ENCODE measurements around the gene CENPX.

CENPX gene

GRCh38 chr17:82053556-82054263, 31.0 kb upstream of the CENPX start:
- H3K4me3 ChIP-seq (ENCODE audit: low read length) = peak overlapping the region; percentile 80; the same call in 1 of the 2 replicates
- DNase-seq (ENCODE audit: low read depth) = no peak
- no peak for TF ChIP-seq CTCF (conservative IDR thresholded peaks at IDR 0.05; ENCODE audit: low read length)

GRCh38 chr17:82053130-82053529, 30.5 kb upstream of the CENPX start:
- H3K4me3 ChIP-seq (ENCODE audit: low read length) = peak overlapping the region; percentile 80
- DNase-seq (ENCODE audit: low read depth) = no peak
- TF ChIP-seq CTCF (conservative IDR thresholded peaks at IDR 0.05; ENCODE audit: low read length) = no peak

- DNase-seq (ENCODE audit: low read depth) = no peak
- TF ChIP-seq CTCF (conservative IDR thresholded peaks at IDR 0.05; ENCODE audit: low read length) = no peak
- peak overlapping the region; percentile 80 for H3K4me3 ChIP-seq (ENCODE audit: low read length)
Observed at GRCh38 chr17:82052638-82053059, 30.0 kb upstream of the CENPX start.

DNA sequence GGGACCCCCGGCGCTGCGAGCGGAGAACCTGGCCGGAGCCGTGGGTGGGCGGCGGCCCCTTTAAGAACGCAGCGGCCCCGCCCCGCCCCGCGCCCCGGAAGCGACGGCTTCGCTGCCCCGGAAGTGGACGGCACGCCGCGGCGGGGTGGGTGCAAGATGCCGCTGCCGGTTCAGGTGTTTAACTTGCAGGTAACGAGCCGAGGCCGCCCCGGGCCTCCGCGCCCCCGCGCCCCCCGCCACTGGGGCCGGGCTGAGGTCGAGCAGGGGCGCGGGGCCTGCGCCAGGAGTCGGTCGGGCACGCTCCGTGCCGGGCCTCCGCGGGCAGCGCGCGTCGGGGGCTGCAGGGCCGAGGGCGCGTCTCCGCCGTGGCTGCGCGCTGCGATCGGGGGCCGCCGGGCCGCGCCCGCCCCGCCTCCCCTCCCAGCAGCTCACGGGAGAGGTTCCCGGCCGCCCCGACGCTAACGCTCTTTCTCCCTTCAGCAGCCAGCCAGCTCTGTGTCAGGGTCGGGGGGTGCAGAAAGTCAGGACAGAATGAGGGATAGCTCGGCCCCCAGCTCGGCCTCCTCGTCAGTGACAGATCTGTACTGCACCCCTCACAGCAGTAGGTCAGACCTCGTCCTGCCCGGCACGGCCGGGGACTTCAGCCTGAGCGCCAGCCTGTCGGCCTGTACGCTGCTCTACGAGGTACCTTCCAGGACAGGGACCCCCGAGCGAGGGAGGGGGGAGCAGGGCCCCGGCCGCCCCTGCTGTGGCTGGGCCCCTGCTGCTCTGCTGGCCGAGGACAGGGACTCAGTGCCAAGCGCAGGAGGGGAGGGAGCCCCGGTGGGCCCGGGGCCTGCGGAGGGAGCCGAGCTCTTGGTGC, 29.3 kb upstream of the CENPX start, which contains the start of the genes GPS1 and RFNG:
Gene GPS1 (plus strand): TSS at position 123 of the 862 bp plus-strand sequence. CDS start 34 bp downstream, at position 157.
Gene RFNG (minus strand): TSS at position 36 of the 862 bp plus-strand sequence. CDS start 45 bp downstream, outside the sequence.
- H3K4me3 ChIP-seq (ENCODE audit: low read length) = peak within 1 kb of the TSS; percentile 80
- TF ChIP-seq CTCF (conservative IDR thresholded peaks at IDR 0.05; ENCODE audit: low read length) = no peak
- DNase-seq (ENCODE audit: low read depth) = peak; percentile 47

- DNase-seq (ENCODE audit: low read depth) = peak; percentile 36
- no peak for TF ChIP-seq CTCF (conservative IDR thresholded peaks at IDR 0.05; ENCODE audit: low read length)
- peak overlapping the region; percentile 80 for H3K4me3 ChIP-seq (ENCODE audit: low read length)
Observed at GRCh38 chr17:82050761-82051641, 28.3 kb upstream of the CENPX start.

GRCh38 chr17:82050152-82050760, 27.6 kb upstream of the CENPX start:
- peak overlapping the region; percentile 80 for H3K4me3 ChIP-seq (ENCODE audit: low read length)
- no peak for DNase-seq (ENCODE audit: low read depth)
- TF ChIP-seq CTCF (conservative IDR thresholded peaks at IDR 0.05; ENCODE audit: low read length) = no peak
